GM19193 (cell line): ENCODE measurements around the gene TACC3.

Experiments
- POLR2A ChIP-seq: IDR thresholded peaks from 4 replicates; pipeline ENCODE4 v1.6.1; 2011; ENCODE audit not compliant: insufficient read depth, insufficient read length; ENCODE audit errors: extremely low read depth

TACC3 gene

GRCh38 chr4:1776521-1777161, 55.3 kb downstream of the TACC3 start:
- no peak for TF ChIP-seq POLR2A

- no peak for TF ChIP-seq POLR2A
These were observed 56.7 kb downstream of the TACC3 start for GRCh38 chr4:1777822-1778641.

GRCh38 chr4:1778642-1779392, 57.5 kb downstream of the TACC3 start:
- no peak for TF ChIP-seq POLR2A

GRCh38 chr4:1779588-1780382, 58.5 kb downstream of the TACC3 start:
- no peak for TF ChIP-seq POLR2A

GRCh38 chr4:1780435-1780834, 59.1 kb downstream of the TACC3 start:
- no peak for TF ChIP-seq POLR2A

GRCh38 chr4:1783015-1783414, 61.7 kb downstream of the TACC3 start:
- no peak for TF ChIP-seq POLR2A

GRCh38 chr4:1783970-1784369, 62.6 kb downstream of the TACC3 start:
- TF ChIP-seq POLR2A, result no peak

- no peak for TF ChIP-seq POLR2A
These were observed 63.1 kb downstream of the TACC3 start for GRCh38 chr4:1784395-1784788.

GRCh38 chr4:1784789-1785591, 63.7 kb downstream of the TACC3 start:
- no peak for TF ChIP-seq POLR2A

GRCh38 chr4:1785592-1785991, 64.3 kb downstream of the TACC3 start:
- no peak for TF ChIP-seq POLR2A

- no peak for TF ChIP-seq POLR2A
These were observed 65.4 kb downstream of the TACC3 start for GRCh38 chr4:1786544-1787362.

GRCh38 chr4:1787411-1788077, 66.2 kb downstream of the TACC3 start:
- no peak for TF ChIP-seq POLR2A
